ENCODE data around the gene CGB5. TPM values are rescaled to one million over a fixed set of nuclear protein-coding genes. Genes with fewer than 3 reads are reported as not detected.
A peak's percentile ranks its signal among the peaks of the same experiment; 100 is the strongest.
"Not testable (repeated sequence)": the region's sequence is repeated elsewhere in the genome, so short reads cannot be mapped to it uniquely, and the experiment has no call there.

The CGB5 gene
- total RNA-seq, 1 experiment from 2014 or later, result not detected

DNA sequence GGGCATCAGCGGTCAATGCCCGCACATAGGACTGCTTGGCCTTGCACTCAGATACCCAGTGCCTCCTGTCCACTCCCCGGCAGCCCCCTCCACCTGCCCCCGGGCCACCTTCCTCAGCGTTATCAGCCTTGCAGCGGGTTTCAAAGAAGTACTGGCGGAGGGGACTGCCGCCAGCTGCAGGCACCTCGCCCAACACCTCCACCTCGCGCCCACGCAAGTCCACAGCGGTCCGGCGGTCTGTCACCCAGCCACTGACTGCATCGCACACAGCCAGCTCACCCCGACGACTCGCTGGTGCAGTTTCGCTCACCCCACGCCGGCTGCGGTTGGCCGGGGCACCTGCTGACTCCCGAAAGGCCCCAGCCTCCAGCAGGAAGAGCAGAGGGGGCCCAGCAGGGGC, 17.8 kb downstream of the CGB5 start:
- Histone ChIP-seq H3K9me3 (replicated peaks) (no peaks in the 10 kb centered on the region), H3K4me3 (no peak overlapping the region), H3K36me3 (no peaks in the 10 kb centered on the region), H3K27ac (no peak overlapping the region), H3K27me3 (peaks cover 27% of the 10 kb centered on the region), H3K4me1 (no peaks in the 10 kb centered on the region)
- DNase-seq, result no peak

DNA sequence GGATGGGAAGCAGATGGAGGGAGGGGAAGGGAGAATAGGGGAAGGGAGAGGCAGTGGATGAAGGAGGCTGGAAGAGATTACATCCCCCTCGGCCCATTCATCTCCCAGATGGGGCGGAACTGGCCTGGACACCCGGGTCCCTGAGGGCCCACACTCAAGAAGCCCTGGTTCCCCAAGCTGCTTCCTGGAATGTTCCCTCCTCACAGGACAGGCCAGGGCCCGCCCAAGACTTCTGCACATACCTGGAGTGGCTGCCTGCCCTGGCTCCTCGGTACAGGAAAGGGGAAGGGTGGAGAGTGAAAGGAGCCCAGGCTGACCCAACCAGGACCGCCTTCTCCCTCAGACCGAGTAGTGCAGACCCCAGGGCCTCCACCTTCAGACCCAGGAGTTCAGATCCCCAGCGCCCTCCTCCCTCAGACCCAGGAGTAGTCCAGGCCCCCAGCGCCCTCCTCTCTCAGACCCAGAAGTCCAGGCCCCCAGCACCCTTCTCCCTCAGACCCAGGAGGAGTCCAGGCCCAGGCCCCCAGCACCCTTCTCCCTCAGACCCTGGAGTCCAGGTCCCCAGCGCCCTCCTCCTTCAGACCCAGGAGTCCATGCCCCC, 20.5 kb downstream of the CGB5 start:
- Histone ChIP-seq H3K36me3 (no peaks in the 10 kb centered on the region), H3K9me3 (replicated peaks) (no peaks in the 10 kb centered on the region), H3K4me3 (no peak overlapping the region), H3K27ac (no peak overlapping the region), H3K4me1 (no peaks in the 10 kb centered on the region), H3K27me3 (peaks cover 27% of the 10 kb centered on the region)
- no peak for DNase-seq

DNA sequence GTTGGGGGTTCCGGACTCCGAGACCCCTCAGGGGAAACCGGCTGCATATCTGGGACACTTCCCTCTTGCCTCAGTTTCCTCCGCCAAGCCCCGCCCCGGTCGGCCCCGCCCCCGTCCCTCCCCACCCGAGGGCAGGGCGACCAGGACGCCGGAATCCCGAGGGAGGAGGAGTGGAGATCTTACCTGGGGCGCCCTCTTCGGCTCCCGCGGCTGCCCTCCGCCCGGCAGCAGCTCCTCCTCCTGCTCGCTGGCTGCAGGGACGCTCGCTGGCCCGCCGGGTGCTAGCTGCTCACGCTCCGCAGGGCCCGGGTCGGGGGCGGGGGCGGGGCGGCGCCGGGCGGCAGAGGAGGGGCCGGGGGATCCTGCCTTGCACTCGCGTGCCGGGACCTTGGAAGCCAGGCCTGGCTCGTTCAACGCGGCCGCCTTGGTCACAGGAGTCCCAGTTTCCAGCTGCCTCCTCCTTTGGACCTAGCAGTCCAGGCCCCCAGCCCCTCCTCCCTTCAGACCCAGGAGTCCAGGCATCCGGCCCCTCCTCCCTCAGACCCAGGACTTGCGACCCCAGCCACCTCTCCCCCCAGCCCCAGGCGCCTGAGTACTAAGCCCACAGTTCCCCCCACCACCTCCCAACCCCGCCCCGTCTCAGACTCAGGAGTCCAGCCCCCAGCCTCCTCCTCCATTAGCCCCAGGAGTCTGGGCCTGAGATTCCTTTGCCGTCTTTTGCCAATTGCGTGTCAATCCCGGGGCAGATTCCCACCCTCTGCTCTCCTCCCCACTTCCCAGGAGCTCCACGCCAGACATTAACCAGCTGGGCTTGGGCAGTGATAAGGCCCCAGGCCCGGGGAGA, 21.3 kb downstream of the CGB5 start, which contains the start of gene NTF4:
Gene NTF4, minus strand, starts transcription at position 51 of the 844 bp plus-strand sequence. CDS start 2,821 bp downstream, outside the sequence.
- Histone ChIP-seq H3K4me1 (no peaks in the 10 kb centered on the region), H3K27ac (no peak within 1 kb of the TSS), H3K27me3 (peaks cover 27% of the 10 kb centered on the region), H3K9me3 (replicated peaks) (no peaks in the 10 kb centered on the region), H3K36me3 (no peaks in the 10 kb centered on the region), H3K4me3 (no peak within 1 kb of the TSS)
- DNase-seq, result peak; percentile 42 to 45

DNA sequence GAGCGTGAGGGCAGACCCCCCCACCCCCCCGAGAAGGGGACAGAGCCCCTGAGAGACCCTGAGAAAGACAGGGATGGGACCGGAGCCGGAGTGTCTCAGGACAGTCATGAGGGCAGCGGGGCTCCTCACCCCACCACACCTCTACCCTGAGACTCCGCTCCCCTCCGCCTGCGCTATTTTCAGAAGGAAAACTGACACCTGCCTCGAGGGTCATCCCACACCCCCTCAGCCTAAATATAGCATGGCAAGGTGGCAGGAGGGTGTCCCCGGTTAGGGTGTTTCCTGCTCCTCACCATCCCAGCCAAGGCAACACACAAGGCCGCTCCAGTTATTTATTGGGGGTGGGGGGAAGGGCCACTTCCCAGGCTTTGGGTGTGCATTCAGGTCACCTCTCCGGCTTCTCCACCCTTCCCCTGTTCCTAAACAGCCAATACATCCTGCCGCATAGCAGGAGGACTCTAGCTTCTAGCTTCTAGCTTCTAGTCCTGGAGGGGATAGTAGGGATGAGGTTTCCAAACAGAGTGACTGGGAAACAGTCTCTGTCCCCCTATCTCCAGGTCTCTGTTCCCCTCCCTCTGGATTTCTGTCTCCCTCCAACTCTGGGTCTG, 22.4 kb downstream of the CGB5 start:
- H3K36me3 ChIP-seq, result no peaks in the 10 kb centered on the region
- peaks cover 27% of the 10 kb centered on the region for H3K27me3 ChIP-seq
- H3K4me1 ChIP-seq, result no peaks in the 10 kb centered on the region
- no peak overlapping the region for H3K27ac ChIP-seq
- no peak for DNase-seq
- no peak overlapping the region for H3K4me3 ChIP-seq
- H3K9me3 ChIP-seq (replicated peaks), result no peaks in the 10 kb centered on the region

DNA sequence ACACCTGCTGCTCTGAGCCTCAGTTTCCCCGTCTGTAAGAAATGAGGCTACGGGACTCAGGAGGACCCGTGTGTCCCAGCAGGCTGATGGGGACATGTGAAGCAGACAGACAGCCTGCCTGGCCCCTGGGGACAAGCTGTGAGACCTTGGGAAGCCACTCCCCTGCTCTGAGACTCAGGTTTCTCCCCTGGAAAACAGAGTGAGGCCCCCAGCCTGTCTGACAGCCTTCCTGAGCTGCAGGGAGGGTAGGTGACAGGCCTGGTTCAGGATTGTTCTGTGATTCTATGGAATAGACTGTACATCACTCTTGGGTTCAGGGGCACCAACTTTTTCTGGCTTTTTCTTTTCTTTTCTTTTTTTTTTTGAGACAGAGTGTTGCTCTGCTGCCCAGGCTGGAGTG, 23.9 kb downstream of the CGB5 start:
- DNase-seq, result no peak
- Histone ChIP-seq H3K4me1 (no peaks in the 10 kb centered on the region), H3K36me3 (no peaks in the 10 kb centered on the region), H3K27me3 (peaks cover 27% of the 10 kb centered on the region), H3K27ac (no peak overlapping the region), H3K4me3 (no peak overlapping the region), H3K9me3 (replicated peaks) (no peaks in the 10 kb centered on the region)

DNA sequence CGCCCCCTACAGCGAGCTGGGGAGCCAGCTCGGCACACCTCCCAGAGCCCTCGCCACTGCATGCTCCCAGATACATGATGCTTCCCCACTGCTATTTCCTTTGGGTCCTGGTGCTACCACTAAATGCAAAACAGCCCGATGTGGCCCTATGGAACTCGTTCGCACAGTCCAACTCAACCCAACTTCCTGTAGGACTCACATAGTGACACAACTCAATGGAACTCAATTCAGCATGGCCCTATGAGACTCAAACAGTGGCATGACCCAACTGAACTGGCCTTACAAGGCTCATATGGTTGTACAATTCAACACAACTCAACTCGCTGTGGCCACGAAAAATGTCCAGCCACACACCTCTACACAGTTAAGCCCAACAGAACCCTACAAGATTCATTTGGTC, 25.4 kb downstream of the CGB5 start:
- no peak for DNase-seq
- Histone ChIP-seq H3K36me3 (no peaks in the 10 kb centered on the region), H3K27ac (no peak overlapping the region), H3K4me3 (no peak overlapping the region), H3K27me3 (peaks cover 15% of the 10 kb centered on the region), H3K9me3 (replicated peaks) (no peaks in the 10 kb centered on the region), H3K4me1 (no peaks in the 10 kb centered on the region)

DNA sequence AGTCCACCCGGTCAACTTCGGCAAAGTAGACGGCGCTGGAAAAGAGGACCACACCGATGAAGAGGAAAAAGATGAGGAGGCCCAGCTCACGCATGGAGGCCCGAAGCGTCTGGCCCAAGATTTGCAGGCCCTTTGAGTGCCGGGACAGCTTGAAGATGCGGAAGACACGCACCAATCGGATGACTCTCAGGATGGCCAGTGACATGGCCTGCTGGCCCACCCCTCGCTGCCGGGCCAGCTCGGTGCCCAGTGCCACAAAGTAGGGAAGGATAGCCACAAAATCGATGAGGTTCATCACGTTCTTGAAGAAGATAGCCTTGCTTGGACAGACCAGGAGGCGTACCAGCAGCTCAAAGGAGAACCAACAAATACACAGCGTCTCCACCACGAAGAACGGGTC, 26.8 kb downstream of the CGB5 start:
- peaks cover 7% of the 10 kb centered on the region for H3K27me3 ChIP-seq

DNA sequence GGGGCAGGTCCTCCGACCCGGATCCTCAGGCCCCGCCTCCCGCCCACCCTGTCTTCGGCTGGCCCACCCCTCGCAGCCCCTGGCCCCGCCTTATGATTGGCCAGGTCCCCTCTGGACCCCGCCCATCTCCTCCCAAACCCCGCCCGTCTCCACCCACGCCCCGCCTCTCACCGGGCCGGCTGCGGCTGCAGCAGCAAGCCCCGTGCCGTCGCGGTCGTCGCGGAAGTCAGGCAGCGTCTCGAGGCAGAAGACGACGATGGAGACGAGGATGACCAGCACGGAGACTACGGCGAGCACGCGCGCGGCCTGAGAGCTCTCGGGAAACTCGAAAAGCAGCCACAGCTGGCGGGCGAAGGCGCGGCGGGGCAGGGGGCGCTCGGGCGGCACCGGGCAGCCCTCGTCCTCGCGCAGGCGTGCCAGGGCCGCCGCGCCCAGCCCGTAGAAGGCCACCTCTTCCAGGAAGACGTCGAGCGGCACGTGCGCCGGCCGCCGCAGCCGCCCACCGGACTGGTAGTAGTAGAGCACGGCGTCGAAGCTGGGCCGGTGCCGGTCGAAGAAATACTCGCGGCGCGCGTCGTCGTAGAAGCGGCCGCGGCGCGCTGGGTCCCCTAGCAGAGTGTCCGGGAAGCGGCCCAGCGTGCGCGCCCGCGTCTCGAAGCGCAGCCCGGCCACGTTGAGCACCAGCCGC, 28.4 kb downstream of the CGB5 start:
- H3K4me1 ChIP-seq, result no peaks in the 10 kb centered on the region
- H3K9me3 ChIP-seq (replicated peaks), result no peaks in the 10 kb centered on the region
- H3K36me3 ChIP-seq, result no peaks in the 10 kb centered on the region
- no peaks in the 10 kb centered on the region for H3K27me3 ChIP-seq
- H3K27ac ChIP-seq, result no peak overlapping the region
- no peak for DNase-seq
- no peak overlapping the region for H3K4me3 ChIP-seq

More for the DNA sequence above, 26.8 kb downstream of the CGB5 start:
- Histone ChIP-seq H3K27ac (no peak overlapping the region), H3K9me3 (replicated peaks) (no peaks in the 10 kb centered on the region), H3K36me3 (no peaks in the 10 kb centered on the region), H3K4me1 (no peaks in the 10 kb centered on the region), H3K4me3 (no peak overlapping the region)
- DNase-seq, result no peak

DNA sequence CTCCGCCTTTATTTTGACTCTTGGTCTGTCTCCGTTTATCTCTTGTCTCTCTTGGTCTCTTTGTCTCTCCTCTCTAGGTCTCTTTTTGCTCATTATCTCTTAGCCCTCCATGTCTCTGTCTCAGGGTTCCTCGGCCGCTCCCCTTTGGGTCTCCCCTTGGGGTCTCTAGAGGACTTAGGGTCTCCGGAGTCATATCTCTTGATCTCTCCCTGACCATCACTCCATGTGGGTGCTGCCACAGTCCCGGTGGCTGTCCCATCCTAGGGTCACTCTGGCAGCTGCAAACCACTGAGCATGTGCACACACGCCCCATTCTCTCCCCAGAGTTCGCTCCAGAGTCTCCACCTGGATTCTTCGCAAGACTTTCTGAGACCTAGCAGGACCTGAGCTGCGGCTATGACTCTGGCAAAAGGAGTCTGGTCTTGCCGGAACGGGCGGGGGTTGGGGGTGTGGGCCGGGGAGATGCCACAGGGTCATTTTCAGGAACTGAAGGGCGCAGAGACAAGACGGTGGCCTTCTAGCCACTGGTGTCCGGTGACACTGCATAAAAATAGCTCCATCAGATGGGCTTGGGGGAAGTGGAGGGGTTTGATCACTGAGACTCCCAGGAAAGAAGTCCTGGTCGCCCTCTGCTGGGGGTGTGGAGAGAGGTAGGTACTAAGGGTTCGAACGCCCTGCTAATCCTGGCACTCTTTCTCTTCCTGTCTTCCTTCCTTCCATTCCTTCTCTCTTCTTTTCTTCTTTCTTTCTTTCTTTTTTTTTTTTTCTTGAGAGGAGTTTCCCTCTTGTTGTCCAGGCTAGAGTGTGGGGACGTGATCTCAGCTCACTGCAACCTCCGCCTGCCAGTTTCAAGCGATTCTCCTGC, 30.1 kb downstream of the CGB5 start:
- no peak overlapping the region for H3K27ac ChIP-seq
- DNase-seq, result peak; percentile 73 to 75
- H3K9me3 ChIP-seq (replicated peaks), result no peaks in the 10 kb centered on the region
- H3K4me1 ChIP-seq, result no peaks in the 10 kb centered on the region
- no peaks in the 10 kb centered on the region for H3K27me3 ChIP-seq
- no peaks in the 10 kb centered on the region for H3K36me3 ChIP-seq
- no peak overlapping the region for H3K4me3 ChIP-seq

DNA sequence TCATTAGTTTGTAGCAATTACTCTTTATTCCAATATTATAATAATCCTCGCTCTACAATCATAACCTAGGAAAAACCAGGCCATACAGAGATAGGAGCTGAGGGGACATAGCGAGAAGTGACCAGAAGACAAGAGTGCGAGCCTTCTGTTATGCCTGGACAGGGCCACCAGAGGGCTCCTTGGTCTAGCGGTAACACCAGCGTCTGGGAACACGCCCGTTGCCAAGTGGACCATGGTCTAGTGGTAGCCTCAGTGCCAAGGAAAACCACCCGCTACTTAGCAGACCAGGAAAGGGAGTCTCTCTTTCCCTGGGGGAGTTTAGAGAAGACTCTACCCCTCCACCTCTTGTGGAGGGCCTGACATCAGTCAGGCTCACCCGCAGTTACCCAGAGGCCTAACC, 31.2 kb downstream of the CGB5 start:
- H3K4me3 ChIP-seq; H3K9me3 ChIP-seq (replicated peaks); H3K36me3 ChIP-seq; H3K4me1 ChIP-seq; H3K27ac ChIP-seq; H3K27me3 ChIP-seq: not testable (repeated sequence)
- peak; percentile 70 to 71 for DNase-seq

DNA sequence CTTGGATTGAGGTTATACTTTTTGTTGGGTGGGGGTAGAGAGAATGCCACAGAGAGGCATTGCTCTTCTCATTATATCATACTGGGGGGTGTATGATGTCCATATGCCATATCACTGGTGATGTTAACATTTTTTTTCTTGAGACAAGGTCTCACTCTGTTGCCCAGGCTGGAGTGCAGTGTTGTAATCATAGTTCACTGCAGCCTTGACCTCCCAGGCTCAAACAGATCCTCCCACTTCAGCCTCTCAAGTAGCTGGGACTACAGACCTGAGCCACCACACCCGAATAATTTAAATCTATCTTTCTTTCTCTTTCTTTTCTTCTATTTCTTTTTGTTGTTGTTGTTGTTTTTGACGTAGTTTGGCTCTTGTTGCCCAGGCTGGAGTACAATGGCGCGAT, 36.7 kb downstream of the CGB5 start:
- H3K4me1 ChIP-seq, result no peaks in the 10 kb centered on the region
- H3K27me3 ChIP-seq, result no peaks in the 10 kb centered on the region
- DNase-seq, result no peak

DNA sequence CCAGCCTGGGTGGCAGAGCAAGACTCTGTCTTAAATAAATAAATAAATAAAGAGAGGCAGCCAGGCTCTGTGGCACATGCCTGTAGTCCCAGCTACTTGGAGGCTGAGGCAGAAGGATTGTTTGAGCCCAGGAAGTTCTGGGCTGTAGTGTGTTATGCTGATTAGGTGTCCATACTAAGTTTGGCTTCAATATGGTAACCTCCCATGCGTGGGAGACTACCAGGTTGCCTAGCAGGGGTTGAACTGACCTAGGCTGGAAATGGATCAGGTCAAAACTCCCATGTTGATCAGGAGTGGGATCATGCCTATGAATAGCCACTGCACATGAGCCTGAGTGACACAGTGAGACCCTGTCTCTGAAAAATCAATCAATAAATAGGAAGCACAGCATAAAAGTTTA, 37.6 kb downstream of the CGB5 start:
- H3K9me3 ChIP-seq (replicated peaks), result no peaks in the 10 kb centered on the region
- no peak for DNase-seq
- no peak overlapping the region for H3K4me3 ChIP-seq
- no peaks in the 10 kb centered on the region for H3K27me3 ChIP-seq
- peaks cover under 1% of the 10 kb centered on the region; the same call in 1 of the 2 replicates for H3K36me3 ChIP-seq
- no peak overlapping the region for H3K27ac ChIP-seq
- H3K4me1 ChIP-seq, result no peaks in the 10 kb centered on the region; the same call in 1 of the 2 replicates

More for the DNA sequence above, 36.7 kb downstream of the CGB5 start:
- Histone ChIP-seq H3K36me3 (no peaks in the 10 kb centered on the region), H3K9me3 (replicated peaks) (no peaks in the 10 kb centered on the region), H3K4me3 (no peak overlapping the region), H3K27ac (no peak overlapping the region)

DNA sequence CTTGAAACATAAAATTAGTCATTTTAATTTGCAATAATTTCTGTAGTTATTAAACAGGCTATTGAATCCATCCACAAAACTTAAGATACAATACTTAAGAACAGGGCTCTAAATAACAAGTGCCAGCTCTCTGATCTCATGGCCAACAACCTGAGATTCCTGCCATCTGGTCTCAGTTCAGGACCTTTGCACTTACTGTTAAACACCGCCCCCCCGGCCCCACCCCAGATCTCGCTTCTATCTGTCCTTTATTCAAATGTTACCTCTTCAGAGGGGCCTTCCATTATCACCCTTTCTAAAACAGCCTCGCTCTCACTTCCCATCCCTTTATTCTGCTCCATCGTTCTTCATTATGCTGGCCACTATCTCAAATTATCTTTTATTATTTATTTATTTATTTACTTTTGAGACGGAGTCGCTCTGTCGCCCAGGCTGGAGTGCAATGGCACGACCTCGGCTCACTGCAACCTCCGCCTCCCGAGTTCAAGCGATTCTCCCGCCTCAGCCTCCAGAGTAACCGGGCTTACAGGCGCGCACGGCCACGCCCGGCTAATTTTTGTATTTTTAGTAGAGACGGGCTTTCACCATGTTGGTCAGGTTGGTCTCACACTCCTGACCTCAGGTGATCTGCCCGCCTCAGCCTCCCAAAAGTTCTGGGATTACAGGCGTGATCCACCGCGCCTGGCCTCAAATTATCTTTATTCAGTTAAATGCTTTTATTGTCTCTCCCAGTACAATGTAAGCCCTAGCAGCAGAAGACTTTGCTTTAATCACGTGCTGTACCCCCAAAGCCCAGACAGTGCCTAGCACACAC, 40.8 kb downstream of the CGB5 start:
- Histone ChIP-seq H3K4me1 (peaks cover 5% of the 10 kb centered on the region; the same call in 1 of the 2 replicates), H3K27me3 (no peaks in the 10 kb centered on the region), H3K27ac (peak overlapping the region; percentile 92), H3K36me3 (peaks cover 23% of the 10 kb centered on the region), H3K9me3 (replicated peaks) (no peaks in the 10 kb centered on the region), H3K4me3 (peak overlapping the region; percentile 94)
- DNase-seq, result no peak

Measured in SJCRH30 (cell line).